IPS-20b (cell line): Measurements from ENCODE around the gene EDNRB.
"Not testable (repeated sequence)": the region's sequence is repeated elsewhere in the genome, so short reads cannot be mapped to it uniquely, and the experiment has no call there.

ENCODE experiments used
- H3K27ac ChIP-seq: one replicate; pipeline ENCODE4 v1.5.1; 2013; ENCODE audit warnings: low read length
- H3K27me3 ChIP-seq: 2 replicates; pipeline ENCODE4 v1.6.1; 2013; ENCODE audit warnings: mild to moderate bottlenecking, low read length, inconsistent platforms; ENCODE audit not compliant: insufficient read depth
- H3K36me3 ChIP-seq: 2 replicates; pipeline ENCODE4 v1.6.1; 2013; ENCODE audit warnings: low read depth, mild to moderate bottlenecking, inconsistent platforms, low read length, moderate library complexity; ENCODE audit not compliant: insufficient read depth
- H3K4me1 ChIP-seq: 2 replicates; pipeline ENCODE4 v1.6.1; 2013; ENCODE audit warnings: mild to moderate bottlenecking, control low read depth, inconsistent platforms, low read length, moderate library complexity; ENCODE audit not compliant: insufficient read depth
- H3K4me3 ChIP-seq: 2 replicates; pipeline ENCODE4 v1.5.1; 2013; ENCODE audit warnings: mild to moderate bottlenecking, low read length, inconsistent platforms
- H3K9ac ChIP-seq: 2 replicates; pipeline ENCODE4 v1.6.1; 2013; ENCODE audit warnings: low read depth, mild to moderate bottlenecking, inconsistent platforms, low read length, moderate library complexity
- H3K9me3 ChIP-seq: 2 replicates; pipeline ENCODE4 v1.6.1; 2013; ENCODE audit warnings: mild to moderate bottlenecking, low read depth, low read length, inconsistent platforms; ENCODE audit not compliant: insufficient read depth

Gene EDNRB

GRCh38 chr13:77918391-77919245, at the start of gene EDNRB:
EDNRB (minus strand) TSS chr13:77918831; CDS start chr13:77918573, 258 bp downstream.
- Histone ChIP-seq H3K9ac (peak within 1 kb of the TSS; percentile 53; the same call in 1 of the 2 replicates), H3K27me3 (peaks cover 41% of the 10 kb centered on the region), H3K27ac (no peak within 1 kb of the TSS), H3K9me3 (no peaks in the 10 kb centered on the region), H3K4me3 (peak within 1 kb of the TSS; percentile 72), H3K36me3 (no peaks in the 10 kb centered on the region; the same call in 1 of the 2 replicates), H3K4me1 (peaks cover 17% of the 10 kb centered on the region)

GRCh38 chr13:77966671-77967070, 48.0 kb upstream of the EDNRB start:
- no peaks in the 10 kb centered on the region for H3K27me3 ChIP-seq
- H3K27ac ChIP-seq: no peak overlapping the region
- H3K4me1 ChIP-seq: no peaks in the 10 kb centered on the region
- no peak overlapping the region for H3K9ac ChIP-seq
- no peaks in the 10 kb centered on the region for H3K9me3 ChIP-seq
- H3K4me3 ChIP-seq: no peak overlapping the region
- H3K36me3 ChIP-seq: no peaks in the 10 kb centered on the region

GRCh38 chr13:77952737-77953136, 34.1 kb upstream of the EDNRB start:
- no peaks in the 10 kb centered on the region; the same call in 1 of the 2 replicates for H3K9me3 ChIP-seq
- H3K4me1 ChIP-seq: no peaks in the 10 kb centered on the region
- no peak overlapping the region for H3K27ac ChIP-seq
- no peak overlapping the region for H3K4me3 ChIP-seq
- H3K27me3 ChIP-seq: no peaks in the 10 kb centered on the region
- no peak overlapping the region for H3K9ac ChIP-seq
- H3K36me3 ChIP-seq: no peaks in the 10 kb centered on the region

GRCh38 chr13:77952276-77952675, 33.6 kb upstream of the EDNRB start:
- Histone ChIP-seq H3K4me1 (no peaks in the 10 kb centered on the region), H3K9me3 (no peaks in the 10 kb centered on the region; the same call in 1 of the 2 replicates), H3K36me3 (no peaks in the 10 kb centered on the region), H3K9ac (no peak overlapping the region), H3K27me3 (no peaks in the 10 kb centered on the region), H3K4me3 (no peak overlapping the region), H3K27ac (no peak overlapping the region)

GRCh38 chr13:77946522-77946921, 27.9 kb upstream of the EDNRB start:
- Histone ChIP-seq H3K9me3 (no peaks in the 10 kb centered on the region), H3K36me3 (no peaks in the 10 kb centered on the region), H3K4me3 (no peak overlapping the region), H3K27ac (no peak overlapping the region), H3K27me3 (no peaks in the 10 kb centered on the region), H3K9ac (no peak overlapping the region), H3K4me1 (0 out of 2 replicates have a peak, but pooled peaks cover 6% of the 10 kb centered on the region)

- not testable (repeated sequence) for H3K27me3 ChIP-seq, H3K36me3 ChIP-seq, H3K27ac ChIP-seq, H3K9ac ChIP-seq, H3K4me3 ChIP-seq
- Histone ChIP-seq H3K9me3 (peaks cover 12% of the 10 kb centered on the region; the same call in 1 of the 2 replicates), H3K4me1 (peaks cover 16% of the 10 kb centered on the region)
Observed at GRCh38 chr13:77935063-77935462, 16.4 kb upstream of the EDNRB start.

- Histone ChIP-seq H3K4me1 (peaks cover 16% of the 10 kb centered on the region), H3K36me3 (no peaks in the 10 kb centered on the region), H3K4me3 (no peak overlapping the region), H3K27me3 (no peaks in the 10 kb centered on the region), H3K9me3 (no peaks in the 10 kb centered on the region), H3K9ac (no peak overlapping the region), H3K27ac (peak overlapping the region; percentile 38)
Observed at GRCh38 chr13:77930430-77930829, 11.8 kb upstream of the EDNRB start.

- H3K4me3 ChIP-seq: no peak overlapping the region
- H3K4me1 ChIP-seq: peaks cover 16% of the 10 kb centered on the region
- H3K36me3 ChIP-seq: no peaks in the 10 kb centered on the region
- H3K9me3 ChIP-seq: no peaks in the 10 kb centered on the region
- no peak overlapping the region for H3K27ac ChIP-seq
- no peaks in the 10 kb centered on the region for H3K27me3 ChIP-seq
- H3K9ac ChIP-seq: no peak overlapping the region
Observed at GRCh38 chr13:77928909-77929308, 10.3 kb upstream of the EDNRB start.

GRCh38 chr13:77925616-77926015, 7.0 kb upstream of the EDNRB start:
- H3K36me3 ChIP-seq: no peaks in the 10 kb centered on the region
- H3K9ac ChIP-seq: no peak overlapping the region
- no peaks in the 10 kb centered on the region for H3K9me3 ChIP-seq
- no peak overlapping the region for H3K4me3 ChIP-seq
- peaks cover 4% of the 10 kb centered on the region; the same call in 1 of the 2 replicates for H3K27me3 ChIP-seq
- no peak overlapping the region for H3K27ac ChIP-seq
- H3K4me1 ChIP-seq: peaks cover under 1% of the 10 kb centered on the region; the same call in 1 of the 2 replicates

- Histone ChIP-seq H3K4me1 (peaks cover 17% of the 10 kb centered on the region), H3K27me3 (peaks cover 41% of the 10 kb centered on the region), H3K4me3 (peak overlapping the region; percentile 72), H3K27ac (no peak overlapping the region), H3K36me3 (no peaks in the 10 kb centered on the region), H3K9ac (peak overlapping the region; percentile 53; the same call in 1 of the 2 replicates), H3K9me3 (no peaks in the 10 kb centered on the region)
Observed at GRCh38 chr13:77919921-77920294, 1.3 kb upstream of the EDNRB start.

GRCh38 chr13:77919246-77919920, 752 bp upstream of the EDNRB start:
- no peaks in the 10 kb centered on the region; the same call in 1 of the 2 replicates for H3K36me3 ChIP-seq
- H3K9ac ChIP-seq: peak overlapping the region; percentile 53; the same call in 1 of the 2 replicates
- H3K27ac ChIP-seq: no peak overlapping the region
- peak overlapping the region; percentile 72 for H3K4me3 ChIP-seq
- peaks cover 17% of the 10 kb centered on the region for H3K4me1 ChIP-seq
- H3K9me3 ChIP-seq: no peaks in the 10 kb centered on the region
- peaks cover 41% of the 10 kb centered on the region for H3K27me3 ChIP-seq
